ENCODE data around the gene MRPL55.

DNA sequence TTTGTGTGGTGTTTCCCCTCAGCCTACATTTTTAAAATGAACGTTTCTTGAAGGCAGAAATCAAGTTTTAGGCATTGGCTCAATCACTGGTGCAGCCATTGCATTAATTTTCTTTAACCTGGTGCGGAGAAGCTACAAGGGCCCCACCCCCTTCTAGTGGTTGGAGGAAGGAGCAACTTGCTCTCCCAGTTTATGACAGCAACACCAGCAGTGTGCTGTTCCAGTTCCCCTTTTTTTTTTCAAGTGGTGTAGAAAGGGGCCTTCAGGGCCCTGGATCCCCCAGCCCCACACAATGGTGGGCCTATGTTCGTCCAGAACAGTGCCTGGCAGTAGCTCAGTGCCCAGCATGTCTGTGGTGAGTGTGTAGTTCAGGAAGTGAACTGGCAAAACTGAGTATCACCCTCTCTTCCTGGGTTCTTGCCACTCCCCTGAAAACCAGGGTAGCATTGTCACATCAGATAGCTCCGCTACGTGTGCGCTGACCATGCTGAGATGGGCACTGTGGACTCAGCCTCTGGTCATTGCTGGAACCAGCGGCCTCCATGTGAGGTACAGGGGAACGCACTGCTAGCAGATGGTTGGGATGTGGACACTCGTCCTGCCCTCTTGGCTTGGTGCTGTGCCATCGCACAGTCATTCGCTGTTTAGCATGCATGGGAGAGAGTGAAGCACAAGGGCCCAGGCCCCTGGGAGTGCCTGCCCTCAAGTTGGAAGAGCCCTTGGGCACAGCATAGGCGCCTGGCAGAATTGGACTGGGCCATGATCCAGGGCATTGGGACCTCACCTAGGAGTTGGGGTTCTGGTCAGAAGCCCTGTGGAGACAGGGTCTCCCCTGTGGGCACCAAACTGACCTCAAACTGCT, 19.3 kb downstream of the MRPL55 start:
- TF ChIP-seq, protein P1, sequence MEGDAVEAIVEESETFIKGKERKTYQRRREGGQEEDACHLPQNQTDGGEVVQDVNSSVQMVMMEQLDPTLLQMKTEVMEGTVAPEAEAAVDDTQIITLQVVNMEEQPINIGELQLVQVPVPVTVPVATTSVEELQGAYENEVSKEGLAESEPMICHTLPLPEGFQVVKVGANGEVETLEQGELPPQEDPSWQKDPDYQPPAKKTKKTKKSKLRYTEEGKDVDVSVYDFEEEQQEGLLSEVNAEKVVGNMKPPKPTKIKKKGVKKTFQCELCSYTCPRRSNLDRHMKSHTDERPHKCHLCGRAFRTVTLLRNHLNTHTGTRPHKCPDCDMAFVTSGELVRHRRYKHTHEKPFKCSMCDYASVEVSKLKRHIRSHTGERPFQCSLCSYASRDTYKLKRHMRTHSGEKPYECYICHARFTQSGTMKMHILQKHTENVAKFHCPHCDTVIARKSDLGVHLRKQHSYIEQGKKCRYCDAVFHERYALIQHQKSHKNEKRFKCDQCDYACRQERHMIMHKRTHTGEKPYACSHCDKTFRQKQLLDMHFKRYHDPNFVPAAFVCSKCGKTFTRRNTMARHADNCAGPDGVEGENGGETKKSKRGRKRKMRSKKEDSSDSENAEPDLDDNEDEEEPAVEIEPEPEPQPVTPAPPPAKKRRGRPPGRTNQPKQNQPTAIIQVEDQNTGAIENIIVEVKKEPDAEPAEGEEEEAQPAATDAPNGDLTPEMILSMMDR (IDR thresholded peaks at IDR 0.05) = no peak
- TF ChIP-seq EZH2 (IDR thresholded peaks at IDR 0.05) (no peak), EZH2phosphoT487 (IDR thresholded peaks at IDR 0.05) (no peak)
